HepG2 (cell line): Measurements from ENCODE around the gene TRAPPC1. TPM values are rescaled to one million over a fixed set of nuclear protein-coding genes. Genes with fewer than 3 reads are reported as not detected.

ENCODE experiments used
- ATAC-seq: fragments of 200-7000 bp; cut with Tn5 transposase; 3 replicates; pipeline ENCODE4 v1.9.1; 2020; ENCODE audit warnings: mild to moderate bottlenecking, moderate library complexity
- BruUV-seq: library from RNA; stranded (reverse); fragments of 400-500 nt; replicated peaks from 2 replicates; lab custom pipeline; 2021; lab: Mats Ljungman, UMichigan
- CTCF ChIA-PET: fragments of 300-600 bp; formaldehyde crosslinking; extraction: SDS; loops from one replicate; lab custom pipeline; 2021; ENCODE audit warnings: low total read pairs, inconsistent platforms, low intra/inter-chr PET ratio; lab: Yijun Ruan, JAX
- POLR2A ChIA-PET: fragments of 350-600 bp; sonication (Branson Sonifier 250); formaldehyde crosslinking; loops from one replicate; lab custom pipeline; 2020; ENCODE audit warnings: antibody characterized with exemption, inconsistent platforms; lab: Yijun Ruan, JAX
- DNase-seq: peaks from one replicate; pipeline ENCODE4 v3.0.0-alpha.2; 2015; ENCODE audit warnings: low spot score
- FAIRE-seq: peaks from 3 replicates; lab custom pipeline; 2011; peaks lifted over from hg19 to GRCh38; lab: Jason Lieb, UNC
- H2AFZ ChIP-seq: one replicate; pipeline ENCODE4 v1.6.1; 2011; ENCODE audit warnings: low read length, inconsistent platforms
- H3K27ac ChIP-seq: fragments of 300-600 bp; 3 replicates; pipeline ENCODE4 v1.8.0; 2011; ENCODE audit warnings: mixed run types, mild to moderate bottlenecking, mixed read lengths, low read length, inconsistent platforms; ENCODE audit not compliant: insufficient read depth; ENCODE audit errors: extremely low read length
- H3K27me3 ChIP-seq, 2 experiments: fragments of 200-600 bp in 1 of 2; 2 replicates in 1 of 2; 3 replicates in 1 of 2; pipeline versions ENCODE4 v1.6.0 to v1.8.0; 2011; ENCODE audit warnings: low read length in 2 of 2, mild to moderate bottlenecking in 2 of 2, moderate library complexity in 2 of 2, inconsistent platforms in 1 of 2; ENCODE audit not compliant: insufficient read depth in 2 of 2, control insufficient read depth in 1 of 2
- H3K36me3 ChIP-seq, 2 experiments: fragments of 200-600 bp in 1 of 2; replicated peaks in 1 of 2; 2 replicates in 1 of 2; 3 replicates in 1 of 2; pipeline versions ENCODE4 v1.5.1 to v1.8.0; 2011; ENCODE audit warnings: low read length in 2 of 2, inconsistent platforms in 1 of 2; ENCODE audit not compliant: insufficient read depth in 2 of 2, control insufficient read depth in 1 of 2
- H3K4me1 ChIP-seq: 2 replicates; pipeline ENCODE4 v1.5.1; 2012; ENCODE audit warnings: low read length, inconsistent platforms; ENCODE audit not compliant: insufficient read depth
- H3K4me2 ChIP-seq: 2 replicates; pipeline ENCODE4 v1.6.0; 2011; ENCODE audit warnings: low read depth, low read length, inconsistent platforms
- H3K4me3 ChIP-seq, 3 experiments: fragments of 200-600 bp in 1 of 3; sonication (generic), shearing (Covaris generic) in 1 of 3; replicated peaks in 1 of 3; 2 replicates each; pipeline ENCODE4 v1.5.1; 2011 to 2016; ENCODE audit warnings: low read length in 3 of 3, inconsistent platforms in 2 of 3, low read depth in 2 of 3, mild to moderate bottlenecking in 2 of 3, control low read depth in 1 of 3, mixed read lengths in 1 of 3; ENCODE audit not compliant: insufficient read depth in 1 of 3
- H3K79me2 ChIP-seq: one replicate; pipeline ENCODE4 v1.6.1; 2011; ENCODE audit warnings: low read length, inconsistent platforms; ENCODE audit not compliant: insufficient read depth
- H3K9ac ChIP-seq: 2 replicates; pipeline ENCODE4 v1.6.0; 2011; ENCODE audit warnings: mild to moderate bottlenecking, low read depth, low read length, inconsistent platforms; ENCODE audit not compliant: insufficient read depth
- H3K9me3 ChIP-seq: 2 replicates; pipeline ENCODE4 v1.5.1; 2012; ENCODE audit warnings: mild to moderate bottlenecking, low read length
- H4K20me1 ChIP-seq: 2 replicates; pipeline ENCODE4 v1.6.0; 2011; ENCODE audit warnings: inconsistent platforms, mild to moderate bottlenecking, low read length, moderate library complexity; ENCODE audit not compliant: insufficient read depth
- EP300 ChIP-seq, 3 experiments: sonication (generic) in 1 of 3; formaldehyde crosslinking in 1 of 3; IDR thresholded peaks; 2 replicates each; pipeline versions ENCODE4 v1.5.1 to v1.6.1; 2011 to 2020; ENCODE audit warnings: low read depth in 2 of 3, low read length in 2 of 3, borderline replicate concordance in 1 of 3, improper control_type of control experiment in 1 of 3, mild to moderate bottlenecking in 1 of 3, missing genetic modification reagents in 1 of 3, moderate library complexity in 1 of 3
- HES4 ChIP-seq: sonication (generic); formaldehyde crosslinking; IDR thresholded peaks from 2 replicates; pipeline ENCODE4 v1.9.0; 2021; ENCODE audit warnings: mild to moderate bottlenecking, missing genetic modification reagents, borderline replicate concordance
- HOXA9 ChIP-seq: sonication (generic); formaldehyde crosslinking; IDR thresholded peaks from 2 replicates; pipeline ENCODE4 v1.8.1; 2022; ENCODE audit warnings: missing genetic modification reagents, mild to moderate bottlenecking, moderate library complexity, borderline replicate concordance
- KLF13 ChIP-seq: sonication (generic); formaldehyde crosslinking; IDR thresholded peaks from 2 replicates; pipeline ENCODE4 v1.4.0; 2020; ENCODE audit warnings: mild to moderate bottlenecking, missing genetic modification reagents
- NR1H2 ChIP-seq: sonication (generic); formaldehyde crosslinking; IDR thresholded peaks from 2 replicates; pipeline ENCODE4 v1.8.1; 2022; ENCODE audit warnings: low read depth, missing genetic modification reagents, borderline replicate concordance
- PHF21A ChIP-seq: sonication (generic); formaldehyde crosslinking; IDR thresholded peaks from 2 replicates; pipeline ENCODE4 v1.5.0; 2020; ENCODE audit warnings: mild to moderate bottlenecking, missing genetic modification reagents
- REL ChIP-seq: sonication (generic); formaldehyde crosslinking; conservative IDR thresholded peaks from 2 replicates; pipeline ENCODE4 v1.8.0; 2022; ENCODE audit warnings: mild to moderate bottlenecking, missing genetic modification reagents, moderate library complexity
- SAP130 ChIP-seq: IDR thresholded peaks from 2 replicates; pipeline ENCODE4 v1.6.1; 2016; ENCODE audit warnings: low read depth
- SOX6 ChIP-seq, 2 experiments: fragments of 450-650 bp in 1 of 2; sonication (generic) in 1 of 2; formaldehyde crosslinking in 1 of 2; IDR thresholded peaks; 2 replicates each; pipeline versions ENCODE4 v1.4.0 to v1.6.1; 2017 to 2020; ENCODE audit warnings: antibody characterized with exemption in 1 of 2, mild to moderate bottlenecking in 1 of 2, missing genetic modification reagents in 1 of 2
- TBP ChIP-seq: sonication (generic); formaldehyde crosslinking; IDR thresholded peaks from 2 replicates; pipeline ENCODE4 v1.5.0; 2020; ENCODE audit warnings: missing genetic modification reagents
- THAP11 ChIP-seq: IDR thresholded peaks from 2 replicates; pipeline ENCODE4 v1.6.1; 2016; ENCODE audit warnings: missing biosample characterization, missing genetic modification reagents
- TOE1 ChIP-seq: sonication (generic); formaldehyde crosslinking; IDR thresholded peaks from 2 replicates; pipeline ENCODE4 v1.4.0; 2020; ENCODE audit warnings: mild to moderate bottlenecking, missing genetic modification reagents
- ZNF44 ChIP-seq: sonication (generic); formaldehyde crosslinking; IDR thresholded peaks from 2 replicates; pipeline ENCODE4 v1.5.1; 2020; ENCODE audit warnings: mild to moderate bottlenecking, missing genetic modification reagents
- ZNF639 ChIP-seq: conservative IDR thresholded peaks from 2 replicates; pipeline ENCODE4 v1.6.1; 2018; ENCODE audit warnings: missing genetic modification reagents
- ZSCAN20 ChIP-seq: sonication (generic); formaldehyde crosslinking; IDR thresholded peaks from 2 replicates; pipeline ENCODE4 v1.4.0; 2020; ENCODE audit warnings: missing genetic modification reagents, mild to moderate bottlenecking, borderline replicate concordance
- WGBS: methylation state at CpG from one replicate; pipeline ENCODE4 v1.1.6; 2017; ENCODE audit warnings: low lambda C conversion rate; 5-methylcytosine and 5-hydroxymethylcytosine counted together
- in situ Hi-C: cut with HindIII; loops from 2 replicates; pipeline ENCODE4 v1.10.0; 2017; ENCODE audit warnings: low pct_unique_long_range_greater_than_20kb; ENCODE audit not compliant: extremely low pct_ligation_motif_present
- intact Hi-C: fragments of 100-400 bp; cut with micrococcal nuclease; formaldehyde crosslinking; loops from one replicate; pipeline ENCODE4 v1.10.0; 2022; ENCODE audit not compliant: unreplicated experiment
- polyA plus RNA-seq, 8 experiments: library from polyadenylated mRNA; depleted of rRNA in 3 of 8; stranded (reverse) in 7 of 8; unstranded in 1 of 8; fragments of >200 nt; fragmentation: Illumina TruSeq in 4 of 8; extraction: Trizol in 4 of 8; gene quantifications; 2 replicates each; pipeline versions ENCODE4 v1.2.1 to v1.2.3, GENCODE V29; 2011 to 2016; ENCODE audit warnings: low read depth in 4 of 8, missing spikeins in 1 of 8, mixed read lengths in 1 of 8; ENCODE audit not compliant: insufficient read depth in 1 of 8
- total RNA-seq, 5 experiments: library from RNA; depleted of rRNA; stranded (reverse); fragments of >200 nt; fragmentation: Illumina TruSeq; extraction: Trizol; gene quantifications; 2 replicates each; pipeline ENCODE4 v1.2.3, GENCODE V29; 2016; ENCODE audit warnings: low read depth in 1 of 5

Gene TRAPPC1
- total and polyA plus RNA-seq, 2 of the 13 experiments (the other 11 are each of a cell fraction or from before 2014, with no cell fraction given), result 28.1 to 44.9 TPM

GRCh38 chr17:7882629-7883028, 49.1 kb downstream of the TRAPPC1 start:
- Histone ChIP-seq H2AFZ (no peak overlapping the region), H3K27ac (no peak overlapping the region)

GRCh38 chr17:7882068-7882467, 49.7 kb downstream of the TRAPPC1 start:
- H3K27ac ChIP-seq, result no peak overlapping the region
- H3K36me3 ChIP-seq, result no peaks in the 10 kb centered on the region
- in situ Hi-C loops (no loop called here), intact Hi-C loops (no loop called here)
- H3K9me3 ChIP-seq, result no peaks in the 10 kb centered on the region
- WGBS, result 76% methylated on average over 7 of the region's 7 CpGs
- TF ChIP-seq SOX6 (IDR thresholded peaks at IDR 0.05) (no peak), SOX6 (CRISPR knock-in tag; IDR thresholded peaks at IDR 0.05) (no peak), REL (no peak), KLF13 (CRISPR knock-in tag) (no peak), TOE1 (no peak), SAP130 (CRISPR knock-in tag) (no peak), ZNF639 (CRISPR knock-in tag) (no peak), TBP (CRISPR knock-in tag) (no peak), HES4 (no peak), HOXA9 (CRISPR knock-in tag) (no peak), ZSCAN20 (CRISPR knock-in tag) (no peak)
- peaks cover 1 to 22% of the 10 kb centered on the region in 2 experiments; a peak in 2 of 5 replicates for H3K27me3 ChIP-seq
- H3K9ac ChIP-seq, result no peak overlapping the region
- H2AFZ ChIP-seq, result no peak overlapping the region
- H4K20me1 ChIP-seq, result no peaks in the 10 kb centered on the region
- BruUV-seq, result no TSS peak
- POLR2A ChIA-PET, result interaction anchor here (1.1 kb wide), 1 partner anchor 25 kb away, joined by 3 read pairs; the partner anchor contains the start of gene NAA38
- no peak overlapping the region for H3K4me2 ChIP-seq
- CTCF ChIA-PET, result no interaction called here
- no peak for ATAC-seq
- H3K79me2 ChIP-seq, result no peaks in the 10 kb centered on the region
- FAIRE-seq, result no peak
- no peak for DNase-seq
- H3K4me1 ChIP-seq, result peaks cover 37% of the 10 kb centered on the region
- H3K4me3 ChIP-seq, result no peak overlapping the region

More at GRCh38 chr17:7882629-7883028, 49.1 kb downstream of the TRAPPC1 start:
- Histone ChIP-seq H3K9ac (no peak overlapping the region), H3K79me2 (no peaks in the 10 kb centered on the region), H3K27me3 (peaks cover 1 to 22% of the 10 kb centered on the region in 2 experiments; a peak in 2 of 5 replicates), H3K4me1 (peaks cover 40% of the 10 kb centered on the region), H3K9me3 (no peaks in the 10 kb centered on the region), H3K4me2 (no peak overlapping the region)
- intact Hi-C loops, result no loop called here
- in situ Hi-C loops, result no loop called here
- ATAC-seq (no peak), FAIRE-seq (no peak)
- TF ChIP-seq ZNF44 (CRISPR knock-in tag), result no peak
- no peak for TF ChIP-seq EP300 (IDR thresholded peaks at IDR 0.05; ENCODE audit: low read depth in 2 of 2, low read length in 2 of 2)
- no peak for TF ChIP-seq EP300 (CRISPR knock-in tag; IDR thresholded peaks at IDR 0.05; ENCODE audit: borderline replicate concordance)
- no peak for TF ChIP-seq PHF21A (CRISPR knock-in tag)
- TF ChIP-seq THAP11 (CRISPR knock-in tag), result no peak
- TF ChIP-seq NR1H2 (CRISPR knock-in tag), result no peak
- TF ChIP-seq REL, result no peak
- TF ChIP-seq, all 625 proteins: peak for 0
- ChIA-PET CTCF (no interaction called here), POLR2A (interaction anchor here (1.1 kb wide), 1 partner anchor 26 kb away, joined by 3 read pairs; the partner anchor contains the start of gene NAA38)
- H4K20me1 ChIP-seq, result no peaks in the 10 kb centered on the region
- WGBS, result 75% methylated on average over 3 of the region's 3 CpGs
- no TSS peak for BruUV-seq
- H3K36me3 ChIP-seq, result no peaks in the 10 kb centered on the region
- DNase-seq, result no peak
- H3K4me3 ChIP-seq, result no peak overlapping the region
